ENCODE data around the gene REEP3. TPM values are rescaled to one million over a fixed set of nuclear protein-coding genes. Genes with fewer than 3 reads are reported as not detected.

The REEP3 gene
- total and polyA plus RNA-seq, 2 of the 4 experiments (the other 2 are of a cell fraction), result 11.7 to 28.9 TPM

DNA sequence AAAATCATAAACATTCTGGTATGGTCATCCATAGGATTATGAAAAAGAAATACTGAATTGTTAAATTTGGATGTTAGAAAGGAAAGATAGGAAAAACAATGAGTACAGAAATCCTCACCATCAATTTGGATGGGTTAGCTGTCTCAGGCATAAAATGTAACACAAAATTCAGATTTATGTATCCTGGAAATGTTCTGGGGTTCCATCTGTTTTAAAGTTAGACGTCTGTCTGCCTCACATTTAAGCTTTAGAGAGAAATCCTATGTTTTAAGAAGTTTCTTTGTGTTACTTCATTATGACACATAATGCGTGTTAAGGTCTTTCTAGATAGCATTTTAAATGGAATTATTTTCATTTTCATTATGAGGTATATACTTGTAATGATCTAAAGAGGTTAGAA is 103.5 kb downstream of the REEP3 start:
- Histone ChIP-seq H3K56ac (ENCODE audit: extremely low read depth, insufficient read depth, low read length) (no peak overlapping the region), H3K27ac (ENCODE audit: insufficient read depth, low read length) (no peak overlapping the region)

More for the DNA sequence above, 103.5 kb downstream of the REEP3 start:
- H2BK5ac ChIP-seq (ENCODE audit: low read depth, low read length, poor library complexity, severe bottlenecking), result no peak overlapping the region
- no TSS peak for BruUV-seq (replicated peaks)
- no peak overlapping the region for H2BK15ac ChIP-seq (ENCODE audit: low read depth, low read length)
- H3K36me3 ChIP-seq (ENCODE audit: control insufficient read depth, insufficient read depth, low read length), result no peaks in the 10 kb centered on the region
- H3K4ac ChIP-seq (ENCODE audit: low read depth, low read length), result no peak overlapping the region
- no peak overlapping the region for H3K4me2 ChIP-seq (ENCODE audit: low read depth, low read length)
- DNase-seq (no peak), ATAC-seq (ENCODE audit: low read depth) (no peak)
- CTCF ChIA-PET, result no interaction called here
- dilution Hi-C loops (cut with HindIII; ENCODE audit: low sequenced_read_pairs, unreplicated experiment), result no loop called here
- no peak overlapping the region for H3K23ac ChIP-seq (ENCODE audit: low read depth, low read length)
- H3K27me3 ChIP-seq (ENCODE audit: control insufficient read depth, insufficient read depth, low read length), result no peaks in the 10 kb centered on the region
- no peak overlapping the region for H4K91ac ChIP-seq (ENCODE audit: insufficient read depth, low read depth, low read length)
- H3K9ac ChIP-seq (ENCODE audit: low read depth, low read length), result no peak overlapping the region
- POLR2A ChIA-PET (ENCODE audit: unreplicated experiment), result no interaction called here
- H2BK20ac ChIP-seq (ENCODE audit: low read depth, low read length), result no peak overlapping the region
- H3K4me1 ChIP-seq (ENCODE audit: control insufficient read depth, insufficient read depth, low read length), result 0 out of 2 replicates have a peak, but pooled peaks cover 3% of the 10 kb centered on the region
- no peak overlapping the region for H3K14ac ChIP-seq (replicated peaks; ENCODE audit: low read depth, low read length)
- H3K9me1 ChIP-seq (ENCODE audit: insufficient read depth, low read length), result peaks cover 6% of the 10 kb centered on the region; the same call in 1 of the 2 replicates
- H4K8ac ChIP-seq (ENCODE audit: low read depth in 2 of 2, low read length in 2 of 2), result no peak overlapping the region
- H3K18ac ChIP-seq (ENCODE audit: low read depth, low read length), result no peak overlapping the region
- H4K20me1 ChIP-seq (ENCODE audit: insufficient read depth, low read length), result no peaks in the 10 kb centered on the region
- in situ Hi-C loops (cut with MboI; ENCODE audit: low sequenced_read_pairs), result no loop called here
- no peak overlapping the region for H2AK5ac ChIP-seq (ENCODE audit: low read depth, low read length)
- intact Hi-C loops (cut with micrococcal nuclease), result loop anchor here (5.0 to 10.0 kb wide), 2 partner anchors 207 to 1030 kb away; no protein-coding TSS in a partner anchor
- no peak for TF ChIP-seq MAZ (IDR thresholded peaks at IDR 0.05; ENCODE audit: borderline replicate concordance, low read depth, low read length)
- no peak for TF ChIP-seq SMC3 (IDR thresholded peaks at IDR 0.05; ENCODE audit: low read depth, low read length)
- TF ChIP-seq, protein P1, sequence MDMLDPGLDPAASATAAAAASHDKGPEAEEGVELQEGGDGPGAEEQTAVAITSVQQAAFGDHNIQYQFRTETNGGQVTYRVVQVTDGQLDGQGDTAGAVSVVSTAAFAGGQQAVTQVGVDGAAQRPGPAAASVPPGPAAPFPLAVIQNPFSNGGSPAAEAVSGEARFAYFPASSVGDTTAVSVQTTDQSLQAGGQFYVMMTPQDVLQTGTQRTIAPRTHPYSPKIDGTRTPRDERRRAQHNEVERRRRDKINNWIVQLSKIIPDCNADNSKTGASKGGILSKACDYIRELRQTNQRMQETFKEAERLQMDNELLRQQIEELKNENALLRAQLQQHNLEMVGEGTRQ (IDR thresholded peaks at IDR 0.05; ENCODE audit: low read depth, low read length), result no peak
- TF ChIP-seq MAFK (IDR thresholded peaks at IDR 0.05; ENCODE audit: low read depth, low read length), result no peak
- TF ChIP-seq RFX5 (IDR thresholded peaks at IDR 0.05; ENCODE audit: low read depth, low read length), result no peak
- no peak for TF ChIP-seq CEBPB (IDR thresholded peaks at IDR 0.05; ENCODE audit: low read depth, low read length)
- no peak for TF ChIP-seq MXI1 (IDR thresholded peaks at IDR 0.05; ENCODE audit: borderline replicate concordance, low read depth, low read length)
- TF ChIP-seq CHD1 (IDR thresholded peaks at IDR 0.05; ENCODE audit: low read depth, low read length), result no peak
- TF ChIP-seq, protein P2, sequence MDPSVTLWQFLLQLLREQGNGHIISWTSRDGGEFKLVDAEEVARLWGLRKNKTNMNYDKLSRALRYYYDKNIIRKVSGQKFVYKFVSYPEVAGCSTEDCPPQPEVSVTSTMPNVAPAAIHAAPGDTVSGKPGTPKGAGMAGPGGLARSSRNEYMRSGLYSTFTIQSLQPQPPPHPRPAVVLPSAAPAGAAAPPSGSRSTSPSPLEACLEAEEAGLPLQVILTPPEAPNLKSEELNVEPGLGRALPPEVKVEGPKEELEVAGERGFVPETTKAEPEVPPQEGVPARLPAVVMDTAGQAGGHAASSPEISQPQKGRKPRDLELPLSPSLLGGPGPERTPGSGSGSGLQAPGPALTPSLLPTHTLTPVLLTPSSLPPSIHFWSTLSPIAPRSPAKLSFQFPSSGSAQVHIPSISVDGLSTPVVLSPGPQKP (IDR thresholded peaks at IDR 0.05; ENCODE audit: borderline replicate concordance, low read depth, low read length), result no peak
- no peak for TF ChIP-seq RAD21 (IDR thresholded peaks at IDR 0.05; ENCODE audit: low read length)
- no peak for TF ChIP-seq BHLHE40 (IDR thresholded peaks at IDR 0.05; ENCODE audit: low read depth, low read length)
- TF ChIP-seq FOS (IDR thresholded peaks at IDR 0.05; ENCODE audit: low read depth, low read length), result no peak
- TF ChIP-seq, protein P3, sequence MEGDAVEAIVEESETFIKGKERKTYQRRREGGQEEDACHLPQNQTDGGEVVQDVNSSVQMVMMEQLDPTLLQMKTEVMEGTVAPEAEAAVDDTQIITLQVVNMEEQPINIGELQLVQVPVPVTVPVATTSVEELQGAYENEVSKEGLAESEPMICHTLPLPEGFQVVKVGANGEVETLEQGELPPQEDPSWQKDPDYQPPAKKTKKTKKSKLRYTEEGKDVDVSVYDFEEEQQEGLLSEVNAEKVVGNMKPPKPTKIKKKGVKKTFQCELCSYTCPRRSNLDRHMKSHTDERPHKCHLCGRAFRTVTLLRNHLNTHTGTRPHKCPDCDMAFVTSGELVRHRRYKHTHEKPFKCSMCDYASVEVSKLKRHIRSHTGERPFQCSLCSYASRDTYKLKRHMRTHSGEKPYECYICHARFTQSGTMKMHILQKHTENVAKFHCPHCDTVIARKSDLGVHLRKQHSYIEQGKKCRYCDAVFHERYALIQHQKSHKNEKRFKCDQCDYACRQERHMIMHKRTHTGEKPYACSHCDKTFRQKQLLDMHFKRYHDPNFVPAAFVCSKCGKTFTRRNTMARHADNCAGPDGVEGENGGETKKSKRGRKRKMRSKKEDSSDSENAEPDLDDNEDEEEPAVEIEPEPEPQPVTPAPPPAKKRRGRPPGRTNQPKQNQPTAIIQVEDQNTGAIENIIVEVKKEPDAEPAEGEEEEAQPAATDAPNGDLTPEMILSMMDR (conservative IDR thresholded peaks at IDR 0.05; ENCODE audit: low read depth, low read length), result no peak
- TF ChIP-seq RCOR1 (IDR thresholded peaks at IDR 0.05; ENCODE audit: insufficient replicate concordance, low read length), result no peak
- no peaks in the 10 kb centered on the region for H3K9me3 ChIP-seq (ENCODE audit: control insufficient read depth, insufficient read depth, low read length)
- no peak overlapping the region for H2AK9ac ChIP-seq (replicated peaks; ENCODE audit: low read depth, low read length, poor library complexity)
- peaks cover 0 to 3% of the 10 kb centered on the region in 2 experiments; a peak in 1 of 4 replicates for H3K79me1 ChIP-seq (ENCODE audit: low read depth in 1 of 2, low read length in 2 of 2)
- no peak overlapping the region for H2BK120ac ChIP-seq (ENCODE audit: low read depth, low read length)
- no peak overlapping the region for H2AFZ ChIP-seq (replicated peaks; ENCODE audit: low read length, poor library complexity)
- no peak overlapping the region for H3K4me3 ChIP-seq (ENCODE audit: insufficient read depth, low read depth, low read length)
- WGBS, 2 experiments (ENCODE audit: extremely low coverage in 2 of 2, insufficient read length in 1 of 2), result no CpG with 5 or more reads among the region's 2 CpGs
- no peak overlapping the region for H4K5ac ChIP-seq (ENCODE audit: low read depth, low read length)

All from IMR-90 (cell line).